HL-60/S4 (cell line): ENCODE results near the gene DLG2.
"Not testable (repeated sequence)": the region's sequence is repeated elsewhere in the genome, so short reads cannot be mapped to it uniquely, and the experiment has no call there.

Experiments used
- in situ Hi-C: fragments of 300-500 bp; cut with MboI; formaldehyde crosslinking; loops from 2 replicates; pipeline ENCODE4 v1.14.3; 2022; ENCODE audit warnings: low sequenced_read_pairs

DLG2 gene

DNA sequence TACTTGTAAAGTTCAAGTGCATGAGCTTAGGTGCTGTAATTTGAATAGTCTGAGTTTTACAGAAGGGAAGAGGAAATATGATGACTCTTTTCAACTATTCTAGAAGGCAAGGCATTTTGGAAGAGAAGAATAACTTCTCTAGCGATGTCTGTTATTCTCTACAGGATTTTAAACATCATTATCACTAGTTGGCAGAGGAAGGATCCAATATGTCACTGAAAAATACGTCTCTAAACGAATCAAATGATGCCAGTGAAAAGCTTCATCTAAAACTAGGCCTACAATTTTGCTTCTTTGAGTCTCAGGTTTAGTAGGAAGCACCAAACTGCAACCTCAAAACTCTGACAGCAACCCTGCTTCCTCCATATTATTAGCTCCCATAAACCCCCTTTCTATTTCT, 581.4 kb downstream of the DLG2 start:
- in situ Hi-C loops: no loop called here

DNA sequence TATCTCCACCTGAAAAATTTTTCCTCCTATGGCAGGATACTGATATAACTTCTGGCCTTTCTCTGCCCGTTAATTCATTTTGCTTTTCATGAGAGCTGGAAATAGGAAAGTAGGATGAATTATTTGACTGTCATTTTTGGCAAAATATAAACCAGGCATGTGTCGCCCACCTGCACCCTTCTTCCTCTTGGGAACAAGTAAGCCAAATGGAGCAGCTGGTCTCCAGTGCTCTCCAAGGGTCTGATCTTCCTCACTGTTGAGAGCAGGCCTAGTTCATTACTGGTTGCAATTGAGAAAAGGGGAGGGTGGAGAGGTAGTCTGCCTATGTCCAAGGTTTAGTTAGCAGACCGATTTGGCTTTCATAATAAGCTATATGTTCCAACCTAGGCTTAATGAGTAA, 582.2 kb downstream of the DLG2 start:
- in situ Hi-C loops: no loop called here

DNA sequence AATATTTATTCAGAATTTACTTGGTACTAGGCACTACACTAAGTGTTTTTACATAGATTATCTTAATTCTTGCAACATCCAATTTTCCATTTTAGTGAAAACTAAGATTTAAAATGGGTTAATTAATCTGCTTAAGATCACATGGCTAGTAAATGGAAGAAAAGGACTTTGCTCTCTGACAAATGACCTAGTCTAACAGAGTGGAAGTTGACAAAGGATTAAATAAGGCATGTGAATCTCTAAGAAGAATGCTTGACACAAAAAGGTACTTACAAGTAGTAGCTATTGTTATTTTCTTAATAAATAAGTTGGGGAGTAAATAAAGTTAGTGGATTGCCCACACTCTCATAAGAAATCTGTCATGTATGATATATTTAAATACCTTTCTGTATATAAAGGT, 584.8 kb downstream of the DLG2 start:
- in situ Hi-C loops: no loop called here

DNA sequence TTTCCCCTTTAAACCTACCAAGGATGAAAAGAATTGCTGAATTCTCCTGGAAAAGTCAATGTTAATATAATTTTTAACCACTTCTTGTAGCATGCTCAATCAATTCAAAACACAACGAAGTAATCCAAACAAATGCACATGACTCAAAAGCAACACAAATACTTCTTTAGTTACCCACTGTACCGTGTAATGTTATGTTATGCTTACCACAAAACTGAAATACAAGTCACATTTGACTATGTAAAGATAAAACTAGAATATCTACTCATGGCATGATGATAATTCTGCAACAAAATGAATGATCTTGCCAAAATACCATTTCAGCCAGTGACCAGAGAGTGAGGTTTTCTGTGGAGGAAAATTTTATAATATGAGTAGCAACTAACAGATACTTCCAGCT, 587.0 kb downstream of the DLG2 start:
- in situ Hi-C loops: no loop called here

DNA sequence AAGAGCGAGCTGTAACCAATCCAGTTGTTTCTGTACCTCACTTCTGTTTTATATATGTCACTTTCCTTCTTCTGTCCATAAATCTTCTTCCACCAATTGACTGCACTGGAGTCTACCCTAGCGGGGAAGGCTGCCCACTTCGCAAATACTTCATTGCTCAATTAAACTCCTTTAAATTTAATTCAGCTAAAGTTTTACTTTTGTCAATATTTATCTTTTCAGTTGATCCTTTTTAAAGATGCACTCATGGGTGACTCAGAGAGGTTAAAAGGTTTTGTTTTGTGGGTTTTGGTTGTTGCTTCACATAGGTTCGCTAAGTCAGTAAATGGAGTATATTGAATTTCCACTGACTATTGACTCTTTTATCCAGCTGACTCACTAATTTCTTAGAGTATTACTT, 597.2 kb downstream of the DLG2 start:
- in situ Hi-C loops: no loop called here

DNA sequence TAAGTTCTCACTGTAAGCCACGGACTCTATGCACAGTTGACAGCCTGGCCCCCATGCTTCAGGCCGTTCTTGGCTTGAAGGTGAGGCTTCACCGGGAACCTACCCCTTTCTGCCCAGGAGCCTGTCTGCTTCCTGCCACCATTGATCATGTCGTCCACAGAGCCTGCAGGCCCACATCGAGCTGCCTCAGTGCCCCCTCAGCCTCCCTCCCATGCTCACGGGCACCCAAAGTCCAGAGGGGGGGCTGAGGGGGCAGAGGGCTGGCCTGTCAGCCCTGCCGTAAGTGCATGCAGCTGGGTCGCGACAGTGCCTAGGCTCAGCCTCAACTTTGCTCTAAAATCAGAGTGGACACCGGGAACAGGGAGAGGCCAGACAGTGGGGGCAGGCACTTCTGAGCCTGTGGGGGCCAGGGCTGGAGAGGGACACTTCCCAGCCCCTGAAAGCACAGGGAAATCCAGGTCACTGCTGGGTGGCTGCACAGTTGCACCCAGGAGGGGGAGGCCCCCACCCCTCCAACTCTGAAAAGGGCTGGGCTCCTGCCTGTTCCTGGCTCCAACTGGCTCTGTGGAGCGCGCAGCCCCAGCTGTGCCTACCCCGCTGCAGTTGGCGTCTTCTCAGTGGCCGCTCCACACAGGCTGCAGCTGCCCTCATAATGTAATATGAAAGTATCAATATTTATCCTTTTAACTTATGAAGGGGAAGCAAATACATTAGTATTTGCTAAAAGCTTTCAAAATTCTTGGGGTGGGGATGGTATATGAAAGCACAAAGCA, 598.6 kb downstream of the DLG2 start:
- in situ Hi-C loops: no loop called here

DNA sequence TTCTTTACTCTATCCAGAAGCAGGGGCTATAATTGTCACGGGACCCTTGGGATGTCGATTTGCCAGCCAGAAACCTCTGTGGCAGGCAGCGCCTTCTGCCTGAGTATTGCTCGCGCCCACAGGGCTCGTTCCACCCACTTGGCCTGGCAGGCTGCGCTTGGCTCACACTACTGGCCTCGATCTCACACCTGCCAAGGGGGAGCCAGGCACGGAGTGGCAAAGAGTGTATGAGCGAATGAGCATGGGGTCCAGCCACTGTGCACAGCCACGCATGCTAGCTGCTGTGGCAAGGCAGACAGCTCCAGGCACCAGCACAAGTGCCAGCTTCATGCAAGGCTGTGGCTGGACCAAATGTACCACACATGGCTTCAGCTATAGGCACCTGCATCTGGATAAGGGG, 599.8 kb downstream of the DLG2 start:
- in situ Hi-C loops: no loop called here

DNA sequence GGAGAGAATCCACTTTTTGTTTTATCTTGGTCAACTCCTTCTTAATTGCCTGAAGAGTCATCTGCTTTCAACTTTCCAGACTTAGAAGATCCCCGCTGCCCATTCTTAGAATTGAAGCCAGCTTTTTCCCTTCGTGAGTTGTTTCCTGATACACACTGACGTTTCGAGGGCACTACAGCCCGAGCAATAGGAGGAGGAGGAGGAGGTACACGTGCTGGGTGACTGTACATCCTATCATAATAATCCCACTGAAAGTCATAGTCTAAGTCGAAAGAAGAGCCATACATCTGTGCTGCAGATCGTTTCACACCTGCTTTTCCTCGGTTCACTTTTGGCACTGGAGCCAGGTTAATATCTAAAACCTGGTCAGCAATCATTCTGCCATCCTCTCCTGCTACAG, 606.1 kb downstream of the DLG2 start:
- in situ Hi-C loops: no loop called here

DNA sequence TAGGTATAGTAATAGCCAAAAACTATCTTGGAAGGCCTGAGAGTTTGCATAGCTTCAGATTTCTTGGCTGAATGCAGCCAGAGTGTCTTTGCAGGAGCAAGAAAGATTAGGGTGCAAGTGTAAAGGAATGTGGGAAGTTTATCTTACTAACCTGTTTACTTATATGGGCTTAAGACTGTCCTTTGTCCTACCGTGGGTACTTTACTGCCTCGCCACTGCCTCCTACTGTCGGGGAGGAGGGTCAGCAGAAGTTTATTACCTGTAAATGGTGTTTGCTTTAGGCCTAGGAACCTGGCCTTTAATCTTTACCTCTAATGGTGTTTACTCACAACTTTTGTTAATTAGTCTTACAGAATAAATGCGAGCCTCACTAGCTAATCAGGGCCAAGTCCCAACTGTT, 633.8 kb downstream of the DLG2 start:
- in situ Hi-C loops: no loop called here

DNA sequence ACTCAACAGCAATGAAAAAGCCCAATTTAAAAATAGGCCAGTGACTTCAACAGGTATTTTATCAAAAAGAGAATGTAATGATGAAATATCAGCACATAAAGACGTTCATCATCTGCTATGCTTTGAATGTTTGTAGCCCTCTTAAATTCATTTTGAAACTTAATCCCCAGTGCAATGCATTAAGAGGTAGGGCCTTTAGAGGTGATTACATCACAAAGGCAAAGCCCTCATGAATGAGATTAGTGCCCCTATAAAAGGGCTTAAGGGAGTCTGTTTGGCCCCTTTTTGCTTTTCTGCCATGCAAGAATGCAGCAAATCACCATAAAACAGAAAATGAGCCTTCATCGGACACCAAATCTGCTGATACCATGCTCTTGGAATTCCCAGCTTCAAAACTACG, 637.0 kb downstream of the DLG2 start:
- in situ Hi-C loops: no loop called here

DNA sequence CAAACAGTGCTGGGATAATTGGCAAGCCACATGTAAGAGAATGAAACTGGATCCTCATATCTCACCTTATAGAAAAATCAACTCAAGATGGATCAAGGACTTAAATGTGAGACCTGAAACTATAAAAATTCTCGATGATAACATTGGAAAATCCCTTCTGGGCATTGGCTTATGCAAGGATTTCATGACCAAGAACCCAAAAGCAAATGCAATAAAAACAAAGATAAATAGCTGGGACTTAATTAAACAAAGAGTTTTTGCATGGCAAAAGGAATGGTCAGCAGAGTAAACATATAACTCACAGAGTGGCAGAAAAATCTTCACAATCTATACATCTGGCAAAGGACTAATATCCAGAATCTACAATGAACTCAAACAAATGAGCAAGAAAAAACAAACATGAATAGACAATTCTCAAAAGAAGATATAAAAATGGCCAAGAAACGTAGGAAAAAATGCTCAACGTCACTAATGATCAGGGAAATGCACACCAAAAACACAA, 639.4 kb downstream of the DLG2 start:
- in situ Hi-C loops: not testable (repeated sequence)

DNA sequence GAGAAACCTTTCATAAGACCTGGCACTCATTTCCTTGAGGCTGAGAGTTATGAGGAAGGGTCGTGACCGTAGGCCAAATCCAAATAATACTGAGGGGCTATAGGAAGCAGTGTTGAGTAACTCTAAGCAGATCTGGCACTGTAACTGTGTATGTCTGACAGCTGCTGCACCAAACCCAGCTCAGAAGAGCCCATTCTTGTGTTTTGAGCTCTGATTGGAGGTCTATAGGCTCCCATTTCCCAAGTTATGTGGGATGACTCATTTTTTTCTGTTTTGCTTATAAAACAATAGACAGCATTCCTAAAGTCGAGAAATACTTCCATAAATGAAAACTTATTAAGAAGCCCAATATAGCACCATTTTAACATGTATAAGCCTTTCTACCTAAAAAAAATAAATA, 645.8 kb downstream of the DLG2 start:
- in situ Hi-C loops: no loop called here

DNA sequence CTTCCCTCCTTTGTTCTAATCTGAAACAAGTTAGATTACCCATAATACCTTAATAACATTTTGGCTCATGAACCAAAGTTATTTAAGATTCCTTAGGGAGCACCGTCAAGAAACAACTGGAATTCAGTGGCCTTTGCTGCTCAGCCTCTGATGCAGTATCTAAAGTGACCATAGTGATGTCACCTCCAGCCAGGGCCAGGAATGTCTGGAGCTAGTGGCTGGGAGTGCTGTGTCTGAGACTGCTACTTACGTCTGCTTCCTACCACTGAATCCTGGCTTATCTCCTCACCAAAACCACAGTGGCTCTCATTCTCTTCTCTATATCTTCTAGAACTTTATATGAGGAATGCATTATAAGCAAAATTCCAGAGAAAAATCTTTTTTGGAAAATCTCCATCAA, 658.0 kb downstream of the DLG2 start:
- in situ Hi-C loops: no loop called here

DNA sequence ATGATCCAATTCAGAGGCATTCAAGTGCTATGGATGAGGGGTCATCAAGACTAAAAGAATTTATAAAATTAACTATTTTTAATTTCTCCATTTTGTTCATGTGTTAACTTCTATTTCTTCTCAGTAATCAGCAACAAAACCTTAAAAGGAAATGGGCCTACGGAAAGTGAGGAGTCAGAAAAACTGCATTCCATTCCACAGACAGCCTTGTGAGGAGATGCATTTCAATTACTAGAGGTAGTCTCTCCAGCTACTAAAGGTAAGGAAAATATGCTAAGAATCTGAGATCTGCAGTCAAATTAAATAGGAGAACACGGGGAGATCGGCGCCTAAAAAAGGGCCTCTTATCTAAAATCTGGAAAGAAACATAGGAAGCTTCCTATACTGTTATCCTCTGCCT, 661.7 kb downstream of the DLG2 start:
- in situ Hi-C loops: no loop called here

DNA sequence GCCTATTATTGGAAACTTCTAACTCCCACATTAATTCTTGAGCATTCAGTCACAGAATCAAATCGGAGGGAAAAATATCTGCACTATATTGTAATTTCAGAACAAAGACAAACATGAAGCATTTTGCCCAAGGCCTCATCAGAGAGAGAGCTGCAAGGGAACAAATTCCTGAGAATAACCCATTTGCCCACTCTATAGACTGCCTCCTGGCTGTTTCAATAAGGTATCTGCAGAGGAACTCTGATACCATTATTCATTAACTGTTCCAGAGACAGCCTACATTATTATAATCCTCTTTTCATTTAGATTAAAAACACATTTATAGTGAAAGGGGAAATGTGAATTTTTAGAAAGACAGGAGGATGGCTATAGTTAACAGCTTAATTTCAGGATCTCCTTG, 663.9 kb downstream of the DLG2 start:
- in situ Hi-C loops: no loop called here

DNA sequence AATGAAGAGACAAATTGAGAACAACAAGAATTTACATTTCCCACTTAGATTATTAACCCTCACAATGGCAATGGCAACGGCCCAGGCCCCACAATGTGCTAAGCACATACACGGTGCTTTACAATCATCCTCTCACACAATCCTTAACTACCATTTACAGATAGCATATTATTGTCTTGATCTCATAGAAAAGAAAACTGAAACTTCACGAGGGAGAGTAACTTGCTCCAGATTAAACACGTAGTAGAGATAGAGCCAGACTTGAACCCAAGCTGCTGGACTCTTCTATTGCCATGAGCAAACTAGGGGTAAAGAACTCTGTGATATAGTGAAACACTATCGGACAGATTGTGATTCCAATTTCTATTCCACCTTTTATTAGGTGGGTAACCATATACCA, 665.1 kb downstream of the DLG2 start:
- in situ Hi-C loops: no loop called here

DNA sequence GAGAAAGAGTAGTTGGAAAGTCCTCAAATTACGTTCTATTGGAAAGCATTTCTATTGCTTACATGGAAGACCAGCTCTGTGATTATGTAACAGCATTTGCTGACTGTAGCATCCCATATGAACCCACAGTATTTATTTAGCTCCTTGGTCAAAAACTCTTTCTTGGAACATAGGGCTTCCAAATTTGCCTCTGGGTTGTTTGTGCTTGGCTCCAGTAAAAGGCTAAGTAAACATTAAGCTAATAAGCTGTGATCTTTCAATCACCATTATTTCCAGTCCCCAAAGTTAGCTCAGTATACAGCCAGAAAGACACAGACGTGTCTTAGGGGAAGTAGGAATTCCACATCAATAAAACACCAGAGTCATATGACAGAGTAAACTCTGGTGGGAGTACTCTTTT, 668.8 kb downstream of the DLG2 start:
- in situ Hi-C loops: no loop called here

DNA sequence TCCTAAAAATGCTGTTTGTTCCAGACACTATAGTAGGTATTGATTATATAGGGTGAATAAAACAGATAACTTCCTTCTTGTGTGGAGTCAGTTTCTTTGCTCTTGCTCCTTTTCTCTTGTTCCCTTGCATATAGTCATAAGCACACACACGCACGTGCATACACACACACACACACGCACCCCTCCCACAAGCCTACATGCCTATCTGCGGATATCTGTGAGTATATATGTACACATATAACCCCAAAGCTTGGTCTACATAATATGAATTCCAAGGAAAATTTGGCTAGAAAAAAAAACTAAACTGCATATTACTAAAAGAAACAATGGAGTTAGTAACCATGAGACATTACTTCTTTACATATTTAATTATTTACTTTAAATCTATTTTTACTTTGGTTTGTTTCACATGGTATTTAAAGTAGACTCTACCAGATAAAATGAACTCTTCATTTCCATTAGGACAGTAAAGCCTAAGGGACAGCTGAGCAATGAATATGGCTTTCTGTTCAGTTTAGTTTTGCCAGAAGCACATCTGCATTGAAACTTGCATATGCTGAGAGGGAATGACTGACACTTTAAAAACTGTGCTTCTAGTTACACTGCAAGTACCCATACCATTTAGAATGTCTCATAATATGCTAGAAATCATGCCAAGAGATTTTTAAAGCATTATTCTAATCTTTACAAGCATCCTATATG, 676.4 kb downstream of the DLG2 start:
- in situ Hi-C loops: no loop called here

DNA sequence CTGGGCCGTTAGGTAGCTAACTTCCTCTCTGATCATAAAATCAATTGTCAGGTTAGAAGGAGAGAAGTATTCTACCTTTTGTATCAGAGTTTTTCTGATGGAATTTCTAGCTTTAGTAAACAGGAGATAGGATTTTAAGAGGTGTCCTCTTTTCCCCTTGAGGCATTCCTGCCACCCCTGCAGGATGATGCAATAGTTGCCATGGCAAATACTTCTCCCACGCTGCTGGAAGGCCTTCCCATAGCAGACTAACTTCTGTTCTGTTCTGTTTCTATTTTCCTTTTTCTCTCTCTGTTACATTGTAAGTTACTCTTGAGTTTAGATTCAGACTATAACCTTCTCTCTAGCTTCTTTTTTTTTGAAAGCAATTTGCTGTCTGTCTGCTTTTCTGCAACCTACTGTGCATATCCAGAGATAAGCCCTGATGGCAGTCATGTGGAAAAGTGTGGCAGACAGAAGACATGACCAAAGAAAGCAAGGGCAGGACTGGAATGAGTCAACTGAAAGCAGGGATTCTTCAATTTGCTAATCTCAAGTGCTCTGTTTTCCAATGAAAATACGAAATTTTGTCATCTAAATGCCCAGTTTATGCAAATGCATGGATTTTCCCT, 679.1 kb downstream of the DLG2 start:
- in situ Hi-C loops: no loop called here

DNA sequence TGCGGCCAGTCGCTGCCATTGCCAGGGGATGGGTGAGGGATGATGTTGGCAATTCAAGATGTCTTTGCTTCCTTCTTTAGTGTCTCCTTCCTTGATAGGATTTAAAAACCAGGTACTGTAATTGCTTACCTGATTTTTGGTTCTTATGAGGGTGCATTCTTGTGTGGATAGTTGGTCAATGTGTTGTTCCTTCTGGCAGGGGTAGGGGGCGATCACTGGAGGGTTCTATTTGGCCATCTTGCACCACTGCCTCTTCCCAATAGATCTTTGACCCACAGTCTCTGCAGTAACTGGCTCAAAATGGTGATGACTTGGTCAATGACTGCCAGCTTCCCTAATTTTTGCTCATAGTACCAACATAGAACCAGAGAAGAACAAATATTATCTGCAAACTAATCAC, 680.1 kb downstream of the DLG2 start:
- in situ Hi-C loops: no loop called here

DNA sequence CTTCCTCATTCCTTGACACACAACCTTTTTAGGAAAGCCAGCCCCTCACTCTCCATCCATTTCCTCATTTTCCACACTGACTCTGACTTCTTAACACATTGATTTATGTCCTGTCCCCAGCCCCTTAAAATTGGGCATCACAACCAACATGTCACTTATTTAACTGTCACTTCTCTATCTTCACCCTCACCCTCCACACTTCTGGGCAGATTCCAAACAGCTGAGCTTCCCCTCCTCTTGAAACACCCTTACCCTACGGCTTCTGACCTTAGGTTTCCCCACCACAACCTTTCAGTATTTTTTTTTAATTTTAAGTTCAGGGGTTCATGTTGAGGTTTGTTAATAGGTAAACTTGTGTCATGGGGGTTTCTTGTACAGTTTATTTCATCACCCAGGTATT, 696.3 kb downstream of the DLG2 start:
- in situ Hi-C loops: no loop called here

DNA sequence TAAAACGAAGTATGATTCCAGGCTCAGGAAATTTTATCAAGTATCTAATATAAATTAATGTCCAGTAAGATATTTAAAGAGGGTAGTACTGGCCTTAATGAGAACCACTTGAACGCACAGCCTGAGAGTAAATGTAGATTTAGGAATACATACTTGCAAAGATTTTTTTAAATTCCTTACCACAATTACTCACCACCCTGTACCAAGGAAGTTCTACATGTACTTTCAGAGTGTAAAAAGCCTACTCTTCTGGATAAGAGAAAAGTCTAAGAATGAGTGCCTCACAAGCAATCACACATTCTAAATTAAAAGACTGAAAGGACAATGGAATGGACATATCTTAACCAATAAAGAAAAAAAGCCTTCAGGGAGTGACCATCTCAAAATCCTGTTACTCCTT, 697.4 kb downstream of the DLG2 start:
- in situ Hi-C loops: no loop called here
